Mesenchymal stem cell (in vitro differentiated cells and primary cell): ENCODE measurements around the gene NME1.
"Not testable (repeated sequence)": the region's sequence is repeated elsewhere in the genome, so short reads cannot be mapped to it uniquely, and the experiment has no call there.

ENCODE experiments used
- DNase-seq: peaks from one replicate; pipeline ENCODE4 v3.0.0-alpha.2; 2013
- H2AFZ ChIP-seq: one replicate; pipeline ENCODE4 v1.6.1; 2013; ENCODE audit warnings: low read depth, mild to moderate bottlenecking, control low read depth, inconsistent platforms, low read length, moderate library complexity
- H2AK5ac ChIP-seq: 2 replicates; pipeline ENCODE4 v1.6.1; 2013; ENCODE audit warnings: low read length, moderate library complexity, mild to moderate bottlenecking, inconsistent platforms; ENCODE audit not compliant: severe bottlenecking
- H2BK120ac ChIP-seq: one replicate; pipeline ENCODE4 v1.6.1; 2013; ENCODE audit warnings: low read depth, mild to moderate bottlenecking, inconsistent platforms, low read length, moderate library complexity
- H2BK12ac ChIP-seq, 2 experiments: one replicate each; pipeline ENCODE4 v1.6.1; 2013; ENCODE audit warnings: inconsistent platforms in 2 of 2, low read length in 2 of 2, mild to moderate bottlenecking in 2 of 2, moderate library complexity in 2 of 2, control low read depth in 1 of 2
- H2BK15ac ChIP-seq: one replicate; pipeline ENCODE4 v1.6.1; 2013; ENCODE audit warnings: mild to moderate bottlenecking, low read depth, inconsistent platforms; ENCODE audit not compliant: poor library complexity, severe bottlenecking
- H2BK5ac ChIP-seq: 2 replicates; pipeline ENCODE4 v1.6.1; 2013; ENCODE audit warnings: low read depth, mild to moderate bottlenecking, low read length, control low read depth, inconsistent platforms; ENCODE audit not compliant: poor library complexity, severe bottlenecking
- H3K14ac ChIP-seq, 2 experiments: one replicate each; pipeline ENCODE4 v1.6.1; 2013; ENCODE audit warnings: inconsistent platforms in 2 of 2, low read length in 2 of 2, control low read depth in 1 of 2, mild to moderate bottlenecking in 1 of 2, moderate library complexity in 1 of 2
- H3K18ac ChIP-seq, 2 experiments: one replicate each; pipeline ENCODE4 v1.6.1; 2013; ENCODE audit warnings: inconsistent platforms in 2 of 2, low read length in 2 of 2, control low read depth in 1 of 2, low read depth in 1 of 2, mild to moderate bottlenecking in 1 of 2
- H3K23ac ChIP-seq, 2 experiments: one replicate each; pipeline ENCODE4 v1.6.1; 2013; ENCODE audit warnings: inconsistent platforms in 2 of 2, low read length in 2 of 2, mild to moderate bottlenecking in 2 of 2, moderate library complexity in 2 of 2, control low read depth in 1 of 2
- H3K27ac ChIP-seq: 2 replicates; pipeline ENCODE4 v1.5.1; 2013; ENCODE audit warnings: mild to moderate bottlenecking, moderate library complexity, low read length, control low read depth, inconsistent platforms; ENCODE audit not compliant: poor library complexity, severe bottlenecking
- H3K27me3 ChIP-seq, 2 experiments: 2 replicates each; pipeline versions ENCODE4 v1.6.1 to v1.7.0; 2013; ENCODE audit warnings: low read length in 2 of 2, mild to moderate bottlenecking in 2 of 2, moderate library complexity in 2 of 2, control low read depth in 1 of 2, inconsistent platforms in 1 of 2; ENCODE audit not compliant: control insufficient read depth in 1 of 2, insufficient read depth in 1 of 2
- H3K36me3 ChIP-seq, 2 experiments: 2 replicates each; pipeline versions ENCODE4 v1.6.1 to v1.7.0; 2013; ENCODE audit warnings: low read length in 2 of 2, control low read depth in 1 of 2, inconsistent platforms in 1 of 2, low read depth in 1 of 2, mild to moderate bottlenecking in 1 of 2; ENCODE audit not compliant: insufficient read depth in 2 of 2, control insufficient read depth in 1 of 2
- H3K4ac ChIP-seq, 2 experiments: one replicate each; pipeline ENCODE4 v1.6.1; 2013; ENCODE audit warnings: inconsistent platforms in 2 of 2, low read length in 2 of 2, mild to moderate bottlenecking in 2 of 2, moderate library complexity in 2 of 2, control low read depth in 1 of 2, low read depth in 1 of 2
- H3K4me1 ChIP-seq: 2 replicates; pipeline ENCODE4 v1.6.1; 2013; ENCODE audit warnings: low read depth, low read length, control low read depth; ENCODE audit not compliant: control insufficient read depth, insufficient read depth
- H3K4me2 ChIP-seq: 2 replicates; pipeline ENCODE4 v1.6.1; 2013; ENCODE audit warnings: low read length, mild to moderate bottlenecking, inconsistent platforms; ENCODE audit not compliant: poor library complexity, severe bottlenecking
- H3K4me3 ChIP-seq, 2 experiments: 2 replicates each; pipeline versions ENCODE4 v1.5.1 to v1.7.0; 2013; ENCODE audit warnings: low read length in 2 of 2, mild to moderate bottlenecking in 2 of 2, control low read depth in 1 of 2, low read depth in 1 of 2; ENCODE audit not compliant: insufficient read depth in 1 of 2
- H3K79me1 ChIP-seq: replicated peaks from 2 replicates; pipeline ENCODE4 v1.6.1; 2013; ENCODE audit warnings: mild to moderate bottlenecking, control low read depth, low read length, inconsistent platforms; ENCODE audit not compliant: poor library complexity, severe bottlenecking
- H3K9ac ChIP-seq: 2 replicates; pipeline ENCODE4 v1.7.0; 2013; ENCODE audit warnings: mild to moderate bottlenecking, low read length, moderate library complexity
- H3K9me3 ChIP-seq: 2 replicates; pipeline ENCODE4 v1.7.0; 2013; ENCODE audit warnings: mild to moderate bottlenecking, low read length; ENCODE audit not compliant: control insufficient read depth
- H4K8ac ChIP-seq: one replicate; pipeline ENCODE4 v1.6.1; 2013; ENCODE audit warnings: inconsistent platforms, mild to moderate bottlenecking, low read length, moderate library complexity
- H4K91ac ChIP-seq: one replicate; pipeline ENCODE4 v1.6.1; 2013; ENCODE audit warnings: mild to moderate bottlenecking, low read length, inconsistent platforms
- WGBS: methylation state at CpG from one replicate; pipeline ENCODE4 v1.1.7; 2013; ENCODE audit warnings: mixed read lengths; 5-methylcytosine and 5-hydroxymethylcytosine counted together

Gene NME1

DNA sequence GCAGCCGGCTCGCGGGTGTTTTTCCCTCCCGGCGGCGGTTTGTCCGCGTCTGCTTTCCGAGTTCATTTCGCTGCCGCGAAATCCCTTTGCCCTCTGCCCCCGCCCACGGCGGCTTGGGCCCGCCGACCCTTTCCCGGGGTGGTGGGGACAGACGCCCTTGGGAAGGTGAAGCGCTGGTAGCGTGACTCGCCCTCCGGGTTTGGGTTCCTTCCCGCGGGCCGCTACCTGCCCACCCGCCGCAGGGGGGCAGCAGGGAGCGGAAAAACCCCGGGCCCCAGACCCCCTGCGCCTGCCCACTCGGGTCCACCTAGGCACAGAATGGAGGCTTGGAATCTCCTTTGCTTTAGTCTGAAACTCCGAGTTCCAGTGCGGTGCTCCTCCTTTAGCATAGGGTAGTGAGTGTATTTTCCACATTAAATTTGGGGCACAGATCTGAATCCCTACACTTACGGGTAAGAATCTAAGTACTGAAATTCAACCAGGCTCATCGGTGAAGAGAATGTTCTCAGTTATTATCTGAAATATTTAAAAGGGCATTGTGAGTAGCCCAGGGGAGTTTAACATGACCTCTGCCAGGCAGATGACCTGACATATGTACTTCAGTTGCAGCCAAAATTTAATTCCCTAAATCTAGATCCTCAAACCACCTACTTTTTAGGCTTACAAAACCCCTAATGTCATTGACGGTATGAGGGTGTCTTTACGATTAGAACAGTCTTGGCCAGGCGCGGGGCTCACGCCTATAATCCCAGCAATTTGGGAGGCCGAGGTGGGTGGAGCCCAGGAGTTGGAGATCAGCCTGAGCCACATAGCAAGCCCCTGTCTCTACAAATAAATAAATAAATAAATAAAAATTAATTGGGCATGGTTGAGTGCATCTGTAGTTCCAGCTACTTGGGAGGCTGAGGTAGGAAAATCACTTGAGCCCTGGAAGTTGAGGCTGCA, 13.9 kb downstream of the NME1 start:
- peak overlapping the region in 1 of 2 experiments; percentile 57 for H3K23ac ChIP-seq
- H2BK5ac ChIP-seq = peak overlapping the region; percentile 19
- DNase-seq = peak; percentile 70
- peaks cover 21% of the 10 kb centered on the region for H3K79me1 ChIP-seq
- H2AFZ ChIP-seq = peak overlapping the region; percentile 89
- no peaks in the 10 kb centered on the region for H3K27me3 ChIP-seq
- H3K9me3 ChIP-seq = no peaks in the 10 kb centered on the region
- peak overlapping the region; percentile 91 for H3K27ac ChIP-seq
- H3K4ac ChIP-seq = peak overlapping the region; percentile 95 to 96
- peak overlapping the region; percentile 84 for H3K4me2 ChIP-seq
- H2AK5ac ChIP-seq = peak overlapping the region; percentile 13
- no peak overlapping the region for H2BK120ac ChIP-seq
- WGBS = 14% methylated on average over 39 of the region's 42 CpGs
- H4K91ac ChIP-seq = peak overlapping the region; percentile 96
- peak overlapping the region; percentile 92 to 93 for H3K4me3 ChIP-seq
- peak overlapping the region; percentile 92 to 94 for H3K18ac ChIP-seq
- peak overlapping the region; percentile 95 for H3K9ac ChIP-seq
- peaks cover 14% of the 10 kb centered on the region for H3K4me1 ChIP-seq
- H4K8ac ChIP-seq = no peak overlapping the region
- H3K14ac ChIP-seq = peak overlapping the region in 1 of 2 experiments; percentile 88
- peak overlapping the region; percentile 7 for H2BK15ac ChIP-seq
- peaks cover 46 to 54% of the 10 kb centered on the region in 2 experiments for H3K36me3 ChIP-seq
- no peak overlapping the region for H2BK12ac ChIP-seq

DNA sequence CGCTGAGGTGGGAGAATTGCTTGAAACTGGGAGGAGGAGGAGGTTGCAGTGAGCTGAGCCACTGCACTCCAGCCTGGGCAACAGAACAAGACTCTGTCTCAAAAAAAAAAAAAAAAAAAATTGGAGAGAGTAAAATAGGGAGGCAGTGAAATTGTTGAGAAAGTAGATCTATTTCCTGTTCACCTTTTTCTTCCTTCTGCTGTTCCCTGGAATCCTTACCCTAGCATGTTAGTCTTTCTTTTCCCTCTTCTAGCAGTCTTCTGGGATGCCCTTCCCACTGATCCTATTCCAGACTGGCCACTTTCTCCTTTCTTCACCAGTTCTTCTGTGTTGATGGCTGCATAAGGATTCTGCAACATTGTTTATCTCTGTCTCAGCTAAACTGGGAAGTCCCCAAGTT, 16.0 kb downstream of the NME1 start:
- Histone ChIP-seq H3K4me2 (no peak overlapping the region), H3K9ac (no peak overlapping the region), H3K27me3 (no peaks in the 10 kb centered on the region), H2AK5ac (no peak overlapping the region), H3K4me3 (no peak overlapping the region), H2BK5ac (no peak overlapping the region), H3K27ac (no peak overlapping the region), H3K23ac (no peak overlapping the region), H3K79me1 (peaks cover 21% of the 10 kb centered on the region), H3K18ac (no peak overlapping the region), H3K4me1 (peaks cover 14% of the 10 kb centered on the region), H4K91ac (no peak overlapping the region), H2BK12ac (no peak overlapping the region), H2BK15ac (no peak overlapping the region), H3K9me3 (no peaks in the 10 kb centered on the region), H3K36me3 (peaks cover 31 to 60% of the 10 kb centered on the region in 2 experiments), H2AFZ (no peak overlapping the region), H3K4ac (no peak overlapping the region), H2BK120ac (no peak overlapping the region), H4K8ac (no peak overlapping the region), H3K14ac (no peak overlapping the region)
- 100% methylated on average over 1 of the region's 1 CpG for WGBS
- DNase-seq = peak; percentile 49

GRCh38 chr17:51170736-51171135, 17.4 kb downstream of the NME1 start:
- Histone ChIP-seq H3K36me3 (peaks cover 38 to 68% of the 10 kb centered on the region in 2 experiments), H3K18ac (no peak overlapping the region), H3K9me3 (no peaks in the 10 kb centered on the region), H3K4me1 (peaks cover 8% of the 10 kb centered on the region), H2BK15ac (no peak overlapping the region), H3K4ac (no peak overlapping the region), H3K79me1 (peaks cover 17% of the 10 kb centered on the region), H2BK5ac (no peak overlapping the region), H3K4me3 (no peak overlapping the region), H3K23ac (no peak overlapping the region), H2AFZ (no peak overlapping the region), H4K91ac (no peak overlapping the region), H3K27me3 (no peaks in the 10 kb centered on the region), H3K14ac (no peak overlapping the region), H3K27ac (no peak overlapping the region), H2BK12ac (no peak overlapping the region), H2BK120ac (no peak overlapping the region), H2AK5ac (no peak overlapping the region), H4K8ac (no peak overlapping the region), H3K4me2 (no peak overlapping the region), H3K9ac (no peak overlapping the region)
- no peak for DNase-seq
- WGBS = 100% methylated on average over 1 of the region's 2 CpGs

- not testable (repeated sequence) for H3K4ac ChIP-seq, H2AFZ ChIP-seq, H3K23ac ChIP-seq, H3K4me2 ChIP-seq, H3K27ac ChIP-seq, H3K4me1 ChIP-seq, H2BK12ac ChIP-seq, DNase-seq, H3K9ac ChIP-seq, H2BK5ac ChIP-seq, H3K14ac ChIP-seq, H4K91ac ChIP-seq, H3K9me3 ChIP-seq, H3K18ac ChIP-seq, H4K8ac ChIP-seq, H3K4me3 ChIP-seq, H2BK120ac ChIP-seq, H2AK5ac ChIP-seq, H2BK15ac ChIP-seq, H3K27me3 ChIP-seq
- H3K79me1 ChIP-seq = peaks cover 18% of the 10 kb centered on the region
- 88% methylated on average over 9 of the region's 9 CpGs for WGBS
- H3K36me3 ChIP-seq = peaks cover 38 to 69% of the 10 kb centered on the region in 2 experiments
These were observed 18.7 kb downstream of the NME1 start for GRCh38 chr17:51172030-51172429.
